Effector CD8-positive, alpha-beta T cell (primary cell): Measurements from ENCODE around the gene CNBD2.
"Not testable (repeated sequence)": the region's sequence is repeated elsewhere in the genome, so short reads cannot be mapped to it uniquely, and the experiment has no call there.

Experiments used
- DNase-seq: peaks from one replicate; lab custom pipeline; 2025; lab: John Stamatoyannopoulos, UW
- total RNA-seq, 4 experiments: gene quantifications; one replicate each; lab custom pipeline; 2026; lab: John Stamatoyannopoulos, UW

The CNBD2 gene
- total RNA-seq, result 2.5 to 6.8 (median 5.4) reads per million in 4 experiments

DNA sequence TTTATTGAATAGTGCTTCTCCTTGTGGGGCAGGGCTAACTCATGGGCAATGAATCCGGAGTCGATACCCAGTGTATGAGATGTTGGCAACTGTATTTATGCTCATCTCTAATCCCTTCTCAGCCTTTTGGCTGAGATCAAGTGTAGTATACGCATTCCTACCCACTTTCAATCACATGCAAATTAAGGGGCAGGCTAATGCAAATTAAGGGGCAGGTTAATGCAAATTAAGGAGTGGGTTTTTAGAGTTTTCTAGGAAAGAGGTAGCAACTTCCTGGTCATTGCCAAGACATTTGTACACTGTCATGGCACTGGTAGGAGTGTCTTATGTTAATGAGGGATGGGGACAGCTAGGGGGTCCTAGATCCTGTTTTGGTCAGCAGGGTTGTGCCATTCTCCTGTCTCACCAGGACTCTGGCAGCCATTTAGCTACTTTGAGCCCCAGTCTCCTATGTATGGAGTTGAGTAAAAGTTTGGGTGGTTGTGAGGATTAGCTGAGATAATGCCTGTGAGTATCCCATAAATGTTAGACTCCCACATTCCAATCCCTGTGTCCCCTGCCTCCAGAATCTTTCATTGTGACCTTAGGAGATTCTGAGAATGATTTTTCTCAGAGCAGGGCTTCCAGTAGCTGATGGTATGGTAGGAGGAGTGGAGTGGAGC is at the start of gene CNBD2:
CNBD2 (plus strand) TSS at position 612 of the 662 bp plus-strand sequence. CDS start 173 bp downstream, outside the sequence.
- DNase-seq, result no peak

DNA sequence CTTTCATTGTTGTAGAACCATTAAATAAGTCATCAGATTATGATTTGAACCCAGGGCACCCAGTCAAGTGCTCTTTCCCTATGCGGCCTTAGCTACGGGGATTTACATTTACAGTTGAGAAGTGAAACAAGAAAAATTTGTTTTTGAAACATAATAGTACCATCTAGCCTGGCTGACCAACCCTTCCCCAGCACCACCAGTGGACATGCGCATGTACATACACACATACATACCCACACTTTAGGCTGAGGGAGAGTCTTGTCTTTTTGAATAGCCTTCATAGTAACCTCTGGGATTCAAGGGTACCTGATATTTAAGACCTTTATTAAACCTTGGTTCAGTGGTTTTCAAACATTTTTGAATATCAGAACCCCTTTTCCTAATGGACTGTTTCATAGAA is 47.9 kb upstream of the CNBD2 start:
- no peak for DNase-seq

DNA sequence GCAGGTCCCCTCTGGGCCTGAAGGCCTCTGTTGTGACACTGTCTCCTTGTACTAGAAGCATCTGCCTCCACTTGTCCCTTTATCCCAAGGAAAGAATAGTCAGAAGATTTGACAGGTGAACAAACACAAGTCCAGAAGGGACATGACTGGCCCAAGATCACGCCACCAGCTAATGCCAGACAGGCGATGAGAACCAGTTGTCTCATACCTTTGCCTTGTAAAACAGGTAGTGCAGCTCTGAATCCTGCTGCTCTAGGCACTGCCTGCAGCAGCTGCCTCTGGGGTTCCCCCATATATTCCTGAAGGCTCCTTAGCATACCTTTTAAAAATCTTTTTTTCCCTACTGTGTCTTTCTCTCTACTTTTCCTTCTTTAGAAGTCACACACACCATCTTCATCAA is 39.1 kb upstream of the CNBD2 start:
- no peak for DNase-seq

DNA sequence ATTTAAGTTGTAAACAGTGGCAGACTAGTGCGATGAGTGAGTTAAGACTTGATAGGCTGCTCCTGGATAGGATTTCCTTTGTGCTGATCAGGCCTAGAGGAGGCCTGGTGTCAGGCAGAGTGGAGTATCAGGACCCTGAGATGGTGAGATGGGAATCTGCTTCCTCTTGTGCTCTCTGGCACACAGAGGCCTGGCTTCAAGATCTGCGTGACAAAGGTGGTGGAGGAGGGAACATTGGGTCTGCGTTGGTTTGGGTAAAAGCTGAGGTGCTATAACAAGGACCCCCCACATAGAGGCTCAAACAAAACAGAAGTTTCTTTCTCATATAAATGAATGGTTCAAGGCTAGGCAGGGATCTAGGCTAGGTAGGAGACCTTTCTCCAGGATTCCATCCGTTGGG is 34.3 kb upstream of the CNBD2 start:
- DNase-seq, result no peak

DNA sequence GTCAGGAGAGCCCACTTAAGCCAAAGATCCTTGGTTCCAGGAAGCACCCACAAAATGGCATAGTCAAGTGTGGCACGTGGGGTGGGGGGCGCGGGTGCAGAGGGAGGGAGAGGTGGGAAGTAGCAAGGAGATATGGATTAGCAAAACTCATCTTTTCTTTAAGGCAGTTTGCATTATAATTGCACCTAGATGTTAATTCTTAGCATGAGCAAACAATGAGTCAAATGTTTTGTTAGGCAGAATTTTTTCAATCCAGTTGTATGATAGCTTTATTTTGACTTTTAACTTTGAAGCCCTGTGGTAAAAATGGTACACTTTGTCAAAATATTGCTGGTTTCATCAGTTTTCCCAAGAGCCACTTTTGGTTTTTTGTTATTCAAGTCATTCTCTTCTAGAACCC is 29.1 kb upstream of the CNBD2 start:
- DNase-seq, result no peak

DNA sequence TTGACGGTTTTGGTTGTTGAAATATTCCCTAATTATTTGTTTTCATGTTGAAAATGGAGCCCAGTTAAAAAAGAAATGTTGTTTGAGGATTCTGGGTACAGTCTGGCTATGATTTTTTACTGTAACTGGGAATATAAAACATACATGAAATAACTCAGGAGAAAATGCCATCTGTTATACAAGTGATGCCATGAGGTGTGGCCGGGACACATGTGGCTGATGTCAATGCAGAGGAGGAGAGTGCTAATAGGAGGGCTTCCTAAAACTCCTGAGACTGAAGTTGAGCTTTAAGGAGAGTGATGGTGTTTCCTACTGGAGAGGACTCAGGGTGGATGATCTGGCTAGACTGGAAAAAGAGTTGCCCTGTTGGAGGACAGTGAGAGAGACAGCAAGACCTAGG is 26.8 kb upstream of the CNBD2 start:
- DNase-seq, result no peak

DNA sequence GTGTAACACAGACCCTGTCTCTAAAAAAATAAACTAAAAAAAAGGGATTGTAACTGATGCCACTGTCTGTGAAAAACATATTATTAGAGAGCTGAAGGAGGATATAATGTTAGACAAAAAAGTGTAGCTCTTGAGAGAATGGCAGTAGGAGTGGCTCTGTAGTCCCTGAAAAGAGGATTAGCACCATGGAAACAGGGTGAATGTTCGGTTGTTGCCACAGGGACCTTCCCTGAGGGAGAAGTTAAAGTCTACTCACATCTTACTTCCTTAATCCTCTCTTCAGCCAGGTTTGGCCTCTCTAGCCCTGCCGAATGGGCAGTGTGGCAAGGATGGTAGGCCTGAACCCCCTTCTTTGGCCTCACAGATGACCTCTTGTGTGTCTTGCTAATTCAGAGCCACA is 26.1 kb upstream of the CNBD2 start:
- no peak for DNase-seq

DNA sequence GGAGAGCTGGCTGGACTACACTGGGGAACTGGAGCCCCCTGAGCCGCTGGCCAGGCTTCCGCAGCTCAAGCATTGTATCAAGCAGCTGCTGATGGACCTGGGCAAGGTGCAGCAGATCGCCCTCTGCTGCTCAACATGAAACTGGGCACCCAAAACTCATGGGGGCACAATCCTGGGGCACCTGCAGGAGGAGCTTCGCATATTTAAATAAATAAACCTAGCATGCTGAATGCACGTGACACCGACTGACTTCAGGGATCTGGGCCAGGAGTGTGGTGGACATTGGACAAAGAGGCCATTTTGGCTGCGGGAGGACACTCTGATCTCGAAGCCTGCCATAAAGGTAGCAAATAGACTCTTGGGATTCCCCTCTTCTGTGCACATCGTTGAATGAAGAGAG is 20.9 kb upstream of the CNBD2 start:
- no peak for DNase-seq

DNA sequence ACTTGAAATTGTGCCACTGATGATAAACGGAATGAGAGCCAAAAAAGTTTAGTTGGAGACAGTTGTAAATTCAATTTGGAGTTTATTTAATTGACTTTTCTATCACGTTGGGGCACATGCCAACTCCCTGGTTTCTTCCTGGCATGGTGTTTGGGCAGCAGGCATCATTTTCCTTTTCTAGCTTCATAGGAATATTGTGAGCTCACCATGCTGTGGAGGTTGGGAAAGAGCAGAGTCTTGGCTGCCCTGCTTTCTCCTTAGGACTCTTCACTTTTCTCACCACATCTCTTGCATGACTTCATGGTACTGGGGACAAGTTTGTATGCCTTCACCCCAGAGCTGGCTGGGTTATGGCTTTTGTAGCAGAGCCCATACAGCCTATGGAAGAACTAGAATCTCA is 20.5 kb upstream of the CNBD2 start:
- no peak for DNase-seq

DNA sequence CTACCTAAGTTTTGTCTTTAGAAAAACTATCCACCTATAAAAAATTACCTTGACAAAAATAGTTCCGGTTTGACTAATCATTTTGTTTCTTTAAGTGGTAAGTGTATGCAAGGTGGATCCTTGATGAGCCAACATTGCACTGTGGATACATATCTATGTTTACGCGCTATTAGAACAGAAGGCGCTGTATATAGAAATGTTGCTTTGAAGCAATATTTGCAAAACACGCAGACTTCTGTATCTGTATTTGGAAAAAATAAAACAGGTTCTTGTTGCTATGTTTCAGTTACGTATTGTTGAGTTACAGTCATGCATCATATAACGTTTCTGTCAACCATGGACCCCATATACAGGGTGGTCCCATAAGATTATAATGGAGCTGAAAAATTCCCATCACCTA is 18.3 kb upstream of the CNBD2 start:
- DNase-seq, result no peak

DNA sequence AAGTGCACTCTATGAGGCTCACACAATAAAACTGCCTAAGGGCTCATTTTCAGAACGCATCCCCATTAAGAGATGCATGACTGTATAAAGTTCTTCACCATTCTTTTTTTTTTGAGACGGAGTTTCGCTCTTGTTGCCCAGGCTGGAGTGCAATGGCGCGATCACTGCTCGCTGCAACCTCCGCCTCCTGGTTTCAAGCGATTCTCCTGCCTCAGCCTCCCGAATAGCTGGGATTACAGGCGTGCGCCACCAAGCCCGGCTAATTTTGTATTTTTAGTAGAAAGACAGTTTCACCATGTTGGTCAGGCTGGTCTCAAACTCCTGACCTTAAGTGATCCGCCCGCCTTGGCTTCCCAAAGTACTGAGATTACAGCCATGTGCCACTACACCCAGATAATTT is 16.3 kb upstream of the CNBD2 start:
- not testable (repeated sequence) for DNase-seq

DNA sequence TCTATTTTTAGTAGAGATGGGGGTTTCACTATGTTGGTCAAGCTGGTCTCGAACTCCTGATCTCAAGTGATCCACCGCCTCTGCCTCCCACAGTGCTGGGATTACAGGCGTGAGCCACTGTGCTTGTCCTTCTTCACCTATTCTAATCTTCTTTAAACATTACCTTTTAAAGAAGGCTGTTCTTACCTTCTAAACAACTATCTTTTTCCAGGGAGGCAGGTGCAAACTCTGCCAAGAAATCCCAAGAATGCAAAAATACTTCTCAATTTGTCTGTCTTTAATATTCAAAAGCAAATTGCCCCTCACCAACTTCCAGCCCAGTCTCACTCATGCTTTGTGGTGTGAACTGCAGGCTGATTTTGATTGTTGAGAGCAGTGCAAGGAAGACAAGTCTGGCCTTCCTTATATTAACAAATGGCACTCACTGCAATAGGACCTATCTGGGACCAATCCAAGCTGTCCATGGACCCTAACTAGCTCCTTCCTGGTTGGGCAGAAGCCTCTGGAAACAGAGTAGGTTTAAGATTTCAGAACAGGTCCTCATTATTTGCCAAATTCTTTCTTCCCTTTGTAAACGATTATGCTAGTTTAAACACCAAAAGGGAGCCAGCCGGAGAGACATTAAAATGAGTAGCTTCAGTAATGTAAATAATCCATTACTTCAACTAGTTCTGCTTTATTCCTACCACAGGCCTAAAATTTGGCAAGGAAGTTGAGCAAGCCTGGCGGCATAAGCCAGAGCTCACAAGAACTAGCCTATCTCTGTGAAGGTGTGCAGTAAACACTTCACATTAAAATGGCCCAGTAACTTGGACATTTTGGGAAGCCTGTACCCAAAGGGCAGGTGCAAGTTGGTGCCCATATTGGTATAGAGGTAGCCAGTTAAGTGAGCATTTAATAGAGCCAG is 15.7 kb upstream of the CNBD2 start:
- no peak for DNase-seq

DNA sequence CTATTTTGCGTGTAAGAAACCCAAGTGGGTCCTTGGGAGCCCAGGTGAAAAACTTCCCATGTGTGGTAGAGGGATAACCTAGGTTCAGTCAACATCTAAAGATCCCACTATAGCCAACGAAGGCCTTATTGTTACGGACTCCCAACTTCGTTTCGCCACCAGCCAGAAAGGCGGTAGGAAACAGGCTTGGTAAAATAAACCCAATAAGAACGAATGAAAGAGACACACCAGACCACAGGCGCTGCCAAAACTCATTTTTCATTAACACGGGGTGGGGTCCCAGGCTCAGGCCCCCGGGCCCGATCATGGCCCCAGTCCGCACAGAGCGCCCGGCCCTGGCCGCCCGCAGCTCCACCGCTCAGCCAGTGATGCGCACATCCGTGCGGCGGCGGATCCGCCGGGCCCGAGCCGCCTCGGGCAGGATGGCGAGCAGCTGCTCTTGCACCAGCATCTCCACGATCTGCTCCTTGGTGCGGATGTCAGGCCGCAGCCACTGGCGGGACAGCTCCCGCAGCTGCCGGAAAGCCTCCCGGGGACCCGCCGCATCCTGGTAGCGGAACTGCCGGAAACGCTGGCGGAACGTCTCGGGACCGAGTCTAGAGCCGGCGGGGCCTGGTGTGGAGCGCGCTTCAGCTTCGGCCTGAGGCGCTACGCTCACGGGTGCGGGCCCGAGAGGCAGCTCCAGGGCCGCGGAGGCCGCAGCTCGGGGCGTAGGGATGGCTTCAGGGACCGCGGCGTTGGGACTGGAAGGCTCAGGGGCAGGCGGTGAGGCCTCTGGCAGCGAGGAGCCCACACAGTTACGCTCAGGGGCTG is 14.8 kb upstream of the CNBD2 start:
- peak; percentile 56 for DNase-seq

DNA sequence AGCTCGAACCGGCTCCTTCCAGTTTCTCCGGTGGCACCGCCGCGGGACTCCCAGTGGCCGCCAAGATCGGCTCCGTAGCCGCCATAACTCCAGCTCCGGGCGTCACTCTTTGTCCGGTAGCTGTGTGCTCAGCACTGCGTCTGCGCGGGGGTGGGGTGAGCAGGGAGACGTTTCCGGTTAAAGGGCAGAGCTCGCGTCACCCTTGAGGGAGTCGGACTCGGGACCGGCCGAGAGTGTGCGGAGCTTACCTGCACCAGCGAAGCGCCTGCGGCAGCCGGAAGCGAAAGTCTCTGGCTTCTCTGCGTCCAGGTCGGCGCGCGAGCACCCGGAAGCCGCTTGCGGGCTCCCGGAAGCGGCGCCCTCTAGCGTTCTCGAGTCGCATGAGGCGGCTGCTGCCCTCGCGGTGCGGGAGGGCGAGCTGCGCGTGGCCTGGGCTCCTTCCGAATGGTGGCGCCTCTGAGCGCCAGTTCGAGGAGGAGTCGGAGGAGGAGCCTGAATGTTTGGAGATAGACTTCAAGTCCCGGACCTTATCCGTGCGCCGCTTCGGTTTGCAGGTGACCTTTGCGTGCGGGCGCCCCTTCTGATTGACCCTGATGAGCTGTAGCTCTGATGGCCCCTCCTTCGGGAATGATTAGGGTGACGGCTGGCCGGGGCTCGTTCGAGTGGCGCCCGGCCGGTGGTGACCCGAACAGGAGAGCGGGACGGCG is 14.0 kb upstream of the CNBD2 start, which contains the start of gene SCAND1:
SCAND1 (minus strand) TSS at position 303 of the 707 bp plus-strand sequence; CDS start at position 85, 218 bp downstream.
- peak; percentile 92 for DNase-seq

DNA sequence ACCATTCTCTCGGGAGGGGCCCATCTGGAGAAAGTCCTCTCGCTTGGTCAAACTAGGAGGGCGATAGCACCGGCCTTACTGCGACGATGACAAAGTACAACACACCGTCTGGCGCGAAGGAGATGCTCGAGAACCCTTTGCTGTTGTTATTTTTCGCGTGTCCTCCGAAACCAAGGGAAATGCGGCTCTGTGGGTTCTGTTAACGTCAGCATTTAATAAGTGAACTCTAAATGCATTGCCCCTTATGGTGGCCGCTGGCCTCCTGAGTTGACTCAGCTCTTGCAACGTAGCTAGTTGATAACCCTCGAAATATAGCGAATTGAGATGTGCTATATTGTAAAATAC is 13.5 kb upstream of the CNBD2 start:
- no peak for DNase-seq

DNA sequence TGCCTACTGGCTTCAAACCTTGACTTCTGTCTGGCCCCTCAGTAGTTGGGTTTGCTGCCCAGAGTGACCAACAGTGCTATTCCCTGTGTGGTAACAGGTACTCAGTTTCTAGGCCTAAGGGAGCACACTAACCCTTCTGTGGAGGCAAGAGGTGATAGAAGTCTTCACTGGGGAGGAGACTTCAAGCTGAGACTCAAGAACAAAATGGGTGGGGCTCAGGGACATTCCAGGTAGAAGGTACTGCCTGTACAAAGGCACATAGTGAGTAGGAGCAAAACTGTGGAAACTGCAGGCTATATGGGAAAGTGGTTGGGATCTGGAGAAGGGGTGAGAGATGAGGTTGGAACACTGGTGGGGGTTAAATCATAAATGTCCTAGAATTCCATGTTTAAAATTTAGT is 11.8 kb upstream of the CNBD2 start:
- no peak for DNase-seq

DNA sequence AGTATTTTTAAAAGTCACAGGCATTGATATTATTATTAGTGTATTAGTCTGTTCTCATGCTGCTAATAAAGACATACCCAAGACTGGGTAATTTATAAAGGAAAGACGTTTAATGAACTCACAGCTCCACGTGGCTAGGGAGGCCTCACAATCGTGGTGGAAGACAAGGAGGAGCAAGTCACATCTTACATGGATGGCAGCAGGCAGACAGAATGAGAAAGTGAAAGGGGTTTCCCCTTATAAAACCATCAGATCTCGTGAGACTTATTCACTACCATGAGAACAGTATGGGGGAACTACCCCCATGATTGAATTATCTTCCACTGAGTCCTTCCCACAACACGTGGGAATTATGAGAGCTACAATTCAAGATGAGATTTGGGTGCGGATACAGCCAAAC is 9.1 kb upstream of the CNBD2 start:
- not testable (repeated sequence) for DNase-seq

DNA sequence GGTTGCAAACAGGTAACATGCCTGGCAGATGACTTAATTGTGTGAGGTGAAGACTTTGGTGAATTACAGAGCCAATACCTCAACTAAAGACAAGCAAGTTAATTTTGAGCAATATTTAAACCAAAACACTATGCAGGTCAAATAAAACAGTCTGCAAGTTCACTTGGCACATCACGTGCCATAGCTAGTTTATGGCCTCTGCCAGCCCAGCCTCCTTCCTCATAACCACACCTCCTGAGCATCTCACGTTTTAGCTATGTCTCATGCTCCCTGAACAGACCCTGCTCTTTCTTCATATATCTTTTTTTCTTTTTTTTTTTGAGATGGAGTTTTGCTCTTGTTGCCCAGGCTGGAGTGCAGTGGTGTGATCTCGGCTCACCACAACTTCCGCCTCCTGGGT is 4.5 kb upstream of the CNBD2 start:
- no peak for DNase-seq

DNA sequence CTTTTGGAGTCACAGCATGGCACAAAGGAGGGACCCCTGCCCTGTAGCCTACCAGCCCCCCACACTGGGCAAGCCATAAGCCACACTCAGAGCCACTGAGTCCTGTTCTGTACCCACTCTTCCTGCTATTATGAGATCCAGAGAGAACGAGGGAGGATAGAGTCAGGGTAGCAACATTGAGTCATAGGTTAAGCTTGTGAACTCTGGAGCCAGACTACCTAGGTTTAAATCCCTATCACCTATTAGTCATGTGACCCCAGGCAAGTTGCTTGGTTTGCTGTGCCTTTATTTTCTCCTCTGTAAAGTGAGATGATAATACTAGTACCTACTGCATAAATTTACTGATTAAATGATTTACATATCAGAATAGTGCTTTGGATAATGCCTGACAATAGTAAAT is 540 bp downstream of the CNBD2 start:
- no peak for DNase-seq

DNA sequence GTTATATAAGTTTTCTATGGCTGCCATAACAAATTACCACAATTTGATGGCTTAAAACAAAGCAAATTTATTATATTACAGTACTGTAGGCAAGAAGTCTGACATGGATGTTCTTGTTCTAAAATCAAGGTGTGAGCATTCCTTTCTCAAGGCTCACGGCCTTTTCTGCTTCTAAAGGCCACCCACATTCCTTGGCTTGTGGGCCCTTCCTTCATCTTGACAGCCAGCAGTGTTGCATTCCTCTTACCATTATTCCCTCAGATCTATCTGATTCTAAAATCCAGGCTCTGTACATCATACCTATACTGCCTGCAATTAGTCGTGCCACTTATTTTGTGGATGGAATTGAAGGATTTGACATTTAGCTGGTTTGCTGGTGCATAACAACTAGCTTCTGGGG is 3.6 kb downstream of the CNBD2 start:
- DNase-seq, result no peak

DNA sequence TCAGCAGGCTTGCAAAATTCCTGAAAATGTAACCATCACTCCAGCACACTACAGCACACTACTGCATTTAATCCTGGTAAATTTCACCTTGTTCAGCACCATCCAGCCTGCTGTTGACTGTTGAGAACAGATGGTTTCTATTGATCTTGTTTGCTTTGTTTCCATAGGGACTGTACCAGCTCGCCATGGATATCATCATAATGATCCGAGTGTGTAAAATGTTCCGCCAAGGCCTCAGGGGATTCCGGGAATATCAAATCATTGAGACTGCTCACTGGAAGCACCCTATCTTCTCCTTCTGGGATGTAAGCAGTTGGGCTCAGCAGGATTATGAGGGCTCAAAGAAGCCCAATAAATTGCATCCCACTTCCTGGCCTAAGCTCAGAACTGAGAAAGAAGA is 4.1 kb downstream of the CNBD2 start:
- DNase-seq, result no peak

DNA sequence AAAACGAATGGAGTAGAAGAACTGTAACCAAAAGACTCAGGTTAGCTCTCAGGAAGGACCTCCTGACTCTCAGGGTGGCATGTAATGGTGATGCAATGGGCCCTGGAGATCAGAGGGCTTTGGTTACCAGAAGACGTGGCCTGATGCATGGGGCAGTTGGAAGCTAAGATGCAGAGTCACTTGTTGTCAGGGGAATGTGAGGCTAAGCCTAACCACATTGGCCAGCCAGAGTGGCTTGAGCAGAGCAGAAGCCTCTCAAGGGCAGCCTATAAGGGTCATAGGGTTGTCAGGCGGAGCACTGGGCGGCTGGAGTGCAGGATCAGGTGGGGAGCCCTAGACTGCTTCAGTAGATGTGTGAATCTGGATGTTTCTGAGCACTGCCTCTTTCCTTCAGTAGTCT is 5.9 kb downstream of the CNBD2 start:
- DNase-seq, result no peak
